PC-9 (cell line): Measurements from ENCODE around the gene HUS1. TPM values are rescaled to one million over a fixed set of nuclear protein-coding genes. Genes with fewer than 3 reads are reported as not detected.

Experiments
- BruUV-seq: library from RNA; stranded (reverse); fragments of 400-500 nt; replicated peaks from 2 replicates; lab custom pipeline; 2021; lab: Mats Ljungman, UMichigan
- CTCF ChIA-PET: fragments of 300-600 bp; sonication (Branson Sonifier 250); formaldehyde crosslinking; loops from one replicate; lab custom pipeline; 2022; ENCODE audit warnings: antibody characterized with exemption; lab: Charles Lee
- POLR2A ChIA-PET: fragments of 300-600 bp; sonication (Branson Sonifier 250); formaldehyde crosslinking; loops from one replicate; lab custom pipeline; 2022; ENCODE audit warnings: antibody characterized with exemption; ENCODE audit not compliant: unreplicated experiment; lab: Charles Lee
- DNase-seq, 2 experiments: peaks; one replicate each; pipeline versions ENCODE4 v3.0.0 to v3.0.0-alpha.2; 2015 to 2022; ENCODE audit warnings: mixed read lengths in 1 of 2
- H2AFZ ChIP-seq: fragments of 200-600 bp; sonication (generic); 2 replicates; pipeline ENCODE4 v1.8.1; 2017; ENCODE audit warnings: antibody characterized with exemption
- H3F3A ChIP-seq: fragments of 200-600 bp; sonication (generic); 2 replicates; pipeline ENCODE4 v1.8.1; 2017; ENCODE audit warnings: antibody characterized with exemption, mild to moderate bottlenecking, low read depth; ENCODE audit not compliant: insufficient read depth
- H3K27ac ChIP-seq: fragments of 200-600 bp; sonication (generic); 2 replicates; pipeline ENCODE4 v1.6.1; 2016; ENCODE audit warnings: mixed run types
- H3K27me3 ChIP-seq: fragments of 200-600 bp; sonication (generic); 2 replicates; pipeline ENCODE4 v1.6.1; 2016; ENCODE audit warnings: low read depth, mixed run types; ENCODE audit not compliant: insufficient read depth
- H3K36me3 ChIP-seq: fragments of 200-600 bp; sonication (generic); 2 replicates; pipeline ENCODE4 v1.6.1; 2016; ENCODE audit warnings: low read depth, mixed run types
- H3K4me1 ChIP-seq: fragments of 200-600 bp; sonication (generic); replicated peaks from 2 replicates; pipeline ENCODE4 v1.6.1; 2016; ENCODE audit warnings: mixed run types; ENCODE audit not compliant: insufficient read depth
- H3K4me2 ChIP-seq: fragments of 200-600 bp; sonication (generic); 2 replicates; pipeline ENCODE4 v1.6.1; 2017; ENCODE audit warnings: mixed run types
- H3K4me3 ChIP-seq: fragments of 200-600 bp; sonication (generic); 2 replicates; pipeline ENCODE4 v1.6.1; 2016; ENCODE audit warnings: mixed run types
- H3K79me2 ChIP-seq: fragments of 200-600 bp; sonication (generic); 2 replicates; pipeline ENCODE4 v1.6.1; 2017; ENCODE audit warnings: low read depth, mixed run types
- H3K9me2 ChIP-seq: fragments of 200-600 bp; sonication (generic); 2 replicates; pipeline ENCODE4 v1.8.1; 2017; ENCODE audit warnings: mild to moderate bottlenecking; ENCODE audit not compliant: insufficient read depth
- H3K9me3 ChIP-seq: fragments of 200-600 bp; sonication (generic); 2 replicates; pipeline ENCODE4 v1.8.1; 2016; ENCODE audit warnings: low read depth; ENCODE audit not compliant: insufficient read depth
- H4K20me1 ChIP-seq: fragments of 200-600 bp; sonication (generic); 2 replicates; pipeline ENCODE4 v1.8.1; 2017; ENCODE audit not compliant: insufficient read depth
- CTCF ChIP-seq: fragments of 200-600 bp; sonication (generic); conservative IDR thresholded peaks from 2 replicates; pipeline ENCODE4 v1.6.1; 2017; ENCODE audit warnings: mixed run types, antibody characterized with exemption, mild to moderate bottlenecking, moderate library complexity
- EZH2 ChIP-seq: fragments of 200-600 bp; sonication (generic); IDR thresholded peaks from 2 replicates; pipeline ENCODE4 v1.8.0; 2017; ENCODE audit warnings: antibody characterized with exemption, low read depth
- intact Hi-C: fragments of 100-400 bp; cut with micrococcal nuclease; formaldehyde crosslinking; loops from one replicate; pipeline ENCODE4 v1.10.0; 2022; ENCODE audit not compliant: unreplicated experiment
- total RNA-seq: library from RNA; stranded (reverse); gene quantifications from 2 replicates; pipeline ENCODE4 v1.2.3, GENCODE V29; 2021

HUS1 gene
- total RNA-seq, 1 experiment from 2014 or later = 43.5 TPM

- no peak overlapping the region for H3K27ac ChIP-seq
- H4K20me1 ChIP-seq = no peaks in the 10 kb centered on the region
- peaks cover 26% of the 10 kb centered on the region for H3F3A ChIP-seq
- H3K9me2 ChIP-seq = no peaks in the 10 kb centered on the region
- no peak overlapping the region for H2AFZ ChIP-seq
- H3K9me3 ChIP-seq = no peaks in the 10 kb centered on the region
- no peak overlapping the region for H3K4me3 ChIP-seq
- H3K79me2 ChIP-seq = no peaks in the 10 kb centered on the region
- peaks cover 26% of the 10 kb centered on the region for H3K4me1 ChIP-seq
- CTCF ChIA-PET = no interaction called here
- DNase-seq = no peak
- BruUV-seq = no TSS peak
- H3K27me3 ChIP-seq = no peaks in the 10 kb centered on the region
- no peak overlapping the region for H3K4me2 ChIP-seq
- POLR2A ChIA-PET = no interaction called here
- intact Hi-C loops = no loop called here
- H3K36me3 ChIP-seq = 0 out of 2 replicates have a peak, but pooled peaks cover 13% of the 10 kb centered on the region
- TF ChIP-seq CTCF = no peak
- TF ChIP-seq EZH2 = no peak
Observed at GRCh38 chr7:47953822-47954221, 25.6 kb downstream of the HUS1 start.

GRCh38 chr7:47952224-47952623 is 27.2 kb downstream of the HUS1 start:
- intact Hi-C loops = no loop called here
- no peaks in the 10 kb centered on the region for H4K20me1 ChIP-seq
- TF ChIP-seq CTCF = no peak
- TF ChIP-seq EZH2 = no peak
- H3K36me3 ChIP-seq = 0 out of 2 replicates have a peak, but pooled peaks cover 8% of the 10 kb centered on the region
- no peak overlapping the region for H3K27ac ChIP-seq
- no peak for DNase-seq
- no peaks in the 10 kb centered on the region for H3K9me3 ChIP-seq
- H3K9me2 ChIP-seq = no peaks in the 10 kb centered on the region
- BruUV-seq = TSS peak; percentile 9
- no peaks in the 10 kb centered on the region for H3K27me3 ChIP-seq
- peaks cover 26% of the 10 kb centered on the region for H3K4me1 ChIP-seq
- H3F3A ChIP-seq = peaks cover 26% of the 10 kb centered on the region
- H3K4me3 ChIP-seq = no peak overlapping the region
- CTCF ChIA-PET = interaction anchor here (0.6 kb wide), 1 partner anchor 48 kb away, joined by 3 read pairs; no protein-coding TSS in a partner anchor
- H2AFZ ChIP-seq = no peak overlapping the region
- H3K79me2 ChIP-seq = no peaks in the 10 kb centered on the region
- H3K4me2 ChIP-seq = 0 out of 2 replicates have a peak overlapping the region, but pooled peaks have one; percentile 39
- POLR2A ChIA-PET = interaction anchor here (0.6 kb wide), 1 partner anchor 87 kb away, joined by 3 read pairs; no protein-coding TSS in a partner anchor

- H3K36me3 ChIP-seq = 0 out of 2 replicates have a peak, but pooled peaks cover 8% of the 10 kb centered on the region
- no peak overlapping the region for H3K4me3 ChIP-seq
- no peak overlapping the region for H2AFZ ChIP-seq
- DNase-seq = peak in 1 of 2 experiments; percentile 85
- peak overlapping the region; percentile 39 for H3K4me2 ChIP-seq
- H3K27me3 ChIP-seq = no peaks in the 10 kb centered on the region
- intact Hi-C loops = no loop called here
- no peaks in the 10 kb centered on the region for H3K9me2 ChIP-seq
- no peaks in the 10 kb centered on the region for H3K9me3 ChIP-seq
- H3K27ac ChIP-seq = peak overlapping the region; percentile 52
- no TSS peak for BruUV-seq
- POLR2A ChIA-PET = no interaction called here
- H3K4me1 ChIP-seq = peaks cover 26% of the 10 kb centered on the region
- TF ChIP-seq CTCF (no peak), EZH2 (no peak)
- no peaks in the 10 kb centered on the region for H4K20me1 ChIP-seq
- H3K79me2 ChIP-seq = no peaks in the 10 kb centered on the region
- H3F3A ChIP-seq = peaks cover 26% of the 10 kb centered on the region
- CTCF ChIA-PET = interaction anchor here (0.6 to 1.0 kb wide), 2 partner anchors 40 to 323 kb away, joined by 3 to 5 read pairs; no protein-coding TSS in a partner anchor
Observed at GRCh38 chr7:47951374-47951773, 28.0 kb downstream of the HUS1 start.
